HEK293 (cell line): ENCODE results near the gene WBP2NL.

Experiments
- CTCF ChIA-PET: fragments of 350-600 bp; formaldehyde crosslinking; extraction: SDS; loops from one replicate; lab custom pipeline; 2021; ENCODE audit warnings: antibody characterized with exemption; lab: Yijun Ruan, JAX
- POLR2A ChIA-PET: fragments of 300-600 bp; formaldehyde crosslinking; extraction: SDS; loops from one replicate; lab custom pipeline; 2020; ENCODE audit warnings: antibody characterized with exemption, inconsistent platforms; lab: Yijun Ruan, JAX
- H3K27ac ChIP-seq: fragments of 200-500 bp; sonication (Bioruptor generic); 2 replicates; pipeline ENCODE4 v1.5.1; 2014; ENCODE audit warnings: low read depth, low read length, control low read depth, inconsistent platforms; ENCODE audit errors: extremely low read depth
- H3K36me3 ChIP-seq, 2 experiments: fragments of 200-500 bp in 1 of 2; sonication (Bioruptor generic) in 1 of 2; 1 replicate in 1 of 2; 2 replicates in 1 of 2; pipeline ENCODE4 v1.5.1; 2014 to 2017; ENCODE audit warnings: inconsistent platforms in 2 of 2, low read length in 2 of 2; ENCODE audit not compliant: control insufficient read depth in 2 of 2, insufficient read depth in 1 of 2
- H3K4me1 ChIP-seq: fragments of 200-500 bp; sonication (Bioruptor generic); 2 replicates; pipeline ENCODE4 v1.5.1; 2014; ENCODE audit warnings: mild to moderate bottlenecking, low read length, inconsistent platforms; ENCODE audit not compliant: control insufficient read depth, insufficient read depth
- H3K4me3 ChIP-seq: 2 replicates; pipeline ENCODE4 v1.5.1; 2011; ENCODE audit warnings: low read depth, mild to moderate bottlenecking, control low read depth, low read length, moderate library complexity
- H3K9me3 ChIP-seq: fragments of 200-500 bp; sonication (Bioruptor generic); 2 replicates; pipeline ENCODE4 v1.5.1; 2014; ENCODE audit warnings: low read depth, low read length, inconsistent platforms; ENCODE audit not compliant: control insufficient read depth, insufficient read depth
- PRDM1 ChIP-seq: fragments of 450-650 bp; formaldehyde crosslinking; IDR thresholded peaks from 2 replicates; pipeline ENCODE4; 2016; ENCODE audit warnings: missing biosample characterization, missing genetic modification characterization
- SP7 ChIP-seq: fragments of 450-650 bp; formaldehyde crosslinking; IDR thresholded peaks from 2 replicates; pipeline ENCODE4 v1.5.1; 2016; ENCODE audit warnings: missing biosample characterization, missing genetic modification characterization
- ZNF138 ChIP-seq: fragments of 450-650 bp; formaldehyde crosslinking; IDR thresholded peaks from 2 replicates; pipeline ENCODE4 v1.5.1; 2016; ENCODE audit warnings: missing biosample characterization, missing genetic modification characterization, borderline replicate concordance
- ZNF366 ChIP-seq: fragments of 450-650 bp; formaldehyde crosslinking; conservative IDR thresholded peaks from 2 replicates; pipeline ENCODE4 v1.5.1; 2016; ENCODE audit warnings: missing biosample characterization, missing genetic modification characterization
- ZNF433 ChIP-seq: fragments of 450-650 bp; formaldehyde crosslinking; IDR thresholded peaks from 2 replicates; pipeline ENCODE4 v1.5.1; 2016; ENCODE audit warnings: missing biosample characterization, missing genetic modification characterization, low read depth
- ZNF501 ChIP-seq: fragments of 450-650 bp; formaldehyde crosslinking; IDR thresholded peaks from 2 replicates; pipeline ENCODE4 v1.5.1; 2016; ENCODE audit warnings: missing biosample characterization, missing genetic modification characterization
- ZNF521 ChIP-seq: fragments of 450-650 bp; formaldehyde crosslinking; IDR thresholded peaks from 2 replicates; pipeline ENCODE4 v1.5.1; 2017; ENCODE audit warnings: missing biosample characterization, mild to moderate bottlenecking, missing genetic modification characterization
- ZNF585B ChIP-seq: fragments of 450-650 bp; formaldehyde crosslinking; IDR thresholded peaks from 2 replicates; pipeline ENCODE4 v1.5.1; 2016; ENCODE audit warnings: missing biosample characterization, missing genetic modification characterization
- TF ChIP-seq, protein P1 (sequence below): fragments of 450-650 bp; formaldehyde crosslinking; IDR thresholded peaks from 2 replicates; pipeline ENCODE4 v1.5.1; 2016; ENCODE audit warnings: missing biosample characterization, missing genetic modification characterization
- TF ChIP-seq, protein P2 (sequence below): IDR thresholded peaks from 2 replicates; pipeline ENCODE4 v1.6.1; 2011; ENCODE audit warnings: mild to moderate bottlenecking, low read depth, low read length, borderline replicate concordance
- TF ChIP-seq, protein P3 (sequence below): fragments of 450-650 bp; formaldehyde crosslinking; IDR thresholded peaks from 2 replicates; pipeline ENCODE4 v1.5.1; 2017; ENCODE audit warnings: missing biosample characterization, mild to moderate bottlenecking, missing genetic modification characterization, moderate library complexity

The WBP2NL gene

DNA sequence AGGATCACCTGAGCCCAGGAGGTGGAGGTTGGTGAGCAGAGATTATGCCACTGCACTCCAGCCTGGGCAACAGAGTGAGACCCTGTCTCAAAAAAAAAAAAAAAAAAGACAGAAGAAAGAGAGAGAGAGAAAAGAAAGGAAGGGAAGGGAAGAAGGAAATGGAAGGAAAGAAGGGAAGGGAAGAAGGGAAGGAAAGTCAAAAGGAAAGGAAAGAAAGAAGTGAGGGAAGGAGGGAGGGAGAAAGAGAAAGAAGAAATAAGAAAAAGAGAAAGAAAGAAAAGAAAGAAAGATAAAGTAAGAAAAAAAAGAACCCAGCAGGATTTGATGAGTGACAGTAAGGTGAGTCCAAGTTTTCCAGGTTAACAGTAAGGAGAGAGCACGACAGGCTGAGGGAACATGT, 19.6 kb downstream of the WBP2NL start:
- H3K4me1 ChIP-seq = no peaks in the 10 kb centered on the region
- H3K36me3 ChIP-seq = no peaks in the 10 kb centered on the region
- peak; percentile 60; the same call in 1 of the 2 replicates for TF ChIP-seq ZNF366
- peak; percentile 83 for TF ChIP-seq PRDM1 (tag by site-specific recombination)
- TF ChIP-seq ZNF501 (tag by site-specific recombination) = no peak
- ChIA-PET CTCF (no interaction called here), POLR2A (no interaction called here)
- H3K9me3 ChIP-seq = no peaks in the 10 kb centered on the region; the same call in 1 of the 2 replicates
- H3K27ac ChIP-seq = no peak overlapping the region
- H3K4me3 ChIP-seq = no peak overlapping the region

DNA sequence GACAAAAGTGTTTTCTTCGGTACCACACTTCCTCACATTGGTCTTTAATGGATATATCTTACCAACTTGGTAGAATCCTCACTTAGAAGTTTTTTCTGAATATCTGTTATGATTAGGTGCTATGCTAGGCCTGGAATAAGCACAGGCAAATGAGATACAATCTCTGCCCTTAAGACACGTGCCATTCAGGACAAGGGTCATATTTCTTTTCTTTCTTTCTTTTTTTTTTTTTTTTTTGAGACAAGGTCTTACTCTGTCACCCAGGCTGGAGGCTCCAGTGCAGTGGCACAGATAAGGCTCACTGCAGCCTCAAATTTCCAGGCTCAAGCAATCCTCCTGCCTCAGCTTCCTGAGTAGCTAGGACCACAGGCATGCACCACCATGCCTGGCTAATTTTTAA, 23.0 kb downstream of the WBP2NL start:
- Histone ChIP-seq H3K4me3 (no peak overlapping the region), H3K4me1 (no peaks in the 10 kb centered on the region), H3K9me3 (no peaks in the 10 kb centered on the region; the same call in 1 of the 2 replicates), H3K36me3 (no peaks in the 10 kb centered on the region), H3K27ac (no peak overlapping the region)
- CTCF ChIA-PET = no interaction called here
- POLR2A ChIA-PET = no interaction called here
- TF ChIP-seq, protein P1, sequence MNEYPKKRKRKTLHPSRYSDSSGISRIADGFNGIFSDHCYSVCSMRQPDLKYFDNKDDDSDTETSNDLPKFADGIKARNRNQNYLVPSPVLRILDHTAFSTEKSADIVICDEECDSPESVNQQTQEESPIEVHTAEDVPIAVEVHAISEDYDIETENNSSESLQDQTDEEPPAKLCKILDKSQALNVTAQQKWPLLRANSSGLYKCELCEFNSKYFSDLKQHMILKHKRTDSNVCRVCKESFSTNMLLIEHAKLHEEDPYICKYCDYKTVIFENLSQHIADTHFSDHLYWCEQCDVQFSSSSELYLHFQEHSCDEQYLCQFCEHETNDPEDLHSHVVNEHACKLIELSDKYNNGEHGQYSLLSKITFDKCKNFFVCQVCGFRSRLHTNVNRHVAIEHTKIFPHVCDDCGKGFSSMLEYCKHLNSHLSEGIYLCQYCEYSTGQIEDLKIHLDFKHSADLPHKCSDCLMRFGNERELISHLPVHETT (tag by site-specific recombination) = no peak
- TF ChIP-seq ZNF433 (tag by site-specific recombination) = no peak

DNA sequence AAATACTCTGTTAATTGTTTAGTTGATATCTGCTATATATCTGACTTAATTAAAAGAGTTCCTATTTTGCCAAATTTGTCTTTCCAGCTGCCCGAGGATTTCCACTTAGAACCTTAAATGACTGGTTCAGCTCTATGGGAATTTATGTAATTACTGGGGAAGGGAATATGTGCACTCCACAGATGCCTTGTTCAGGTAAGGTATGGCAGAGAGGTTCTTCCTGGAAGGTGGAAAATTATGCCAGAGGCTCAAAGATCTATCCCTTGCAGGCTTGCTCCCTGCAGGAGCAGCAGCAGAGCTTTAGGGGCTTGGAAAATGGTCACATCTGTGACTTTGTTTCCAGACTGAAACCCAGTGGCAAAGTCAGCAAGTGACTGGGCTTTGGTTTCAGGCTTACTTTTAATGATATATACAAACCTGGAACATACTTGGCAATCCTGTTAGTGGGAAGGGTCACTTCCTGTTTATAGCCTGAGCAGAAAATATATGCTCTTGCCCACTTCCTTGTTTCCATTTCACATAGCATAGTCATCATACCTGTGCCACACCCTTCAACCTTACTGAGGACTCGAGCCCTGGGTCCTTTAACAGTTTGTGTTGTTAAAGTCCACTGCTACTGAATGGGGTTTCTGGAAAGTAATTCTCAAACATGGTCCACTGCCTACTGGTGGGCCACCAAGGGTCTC, 23.7 kb downstream of the WBP2NL start:
- CTCF ChIA-PET = no interaction called here
- no peak overlapping the region for H3K27ac ChIP-seq

DNA sequence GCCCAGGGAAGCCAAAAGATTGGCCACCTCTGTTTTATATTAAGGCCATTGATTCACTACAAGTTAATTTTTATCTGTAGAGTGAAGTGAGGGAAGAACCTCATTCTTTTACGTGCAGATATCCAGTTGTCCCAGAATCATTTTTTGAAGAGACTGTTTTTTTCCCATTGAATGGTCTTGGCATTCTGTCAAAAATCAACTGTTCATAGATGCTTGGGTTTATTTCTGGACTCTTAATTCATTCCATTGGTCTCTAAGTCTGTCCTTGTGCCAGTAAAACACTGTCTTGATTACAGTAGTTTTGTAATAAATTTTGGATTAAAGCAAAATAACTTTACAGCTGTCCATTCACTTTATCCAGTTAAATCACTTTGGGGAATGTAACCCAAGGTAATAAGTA, 26.8 kb downstream of the WBP2NL start:
- Histone ChIP-seq H3K9me3 (no peaks in the 10 kb centered on the region), H3K4me3 (no peak overlapping the region), H3K4me1 (no peaks in the 10 kb centered on the region), H3K27ac (no peak overlapping the region), H3K36me3 (no peaks in the 10 kb centered on the region)
- TF ChIP-seq, protein P2, sequence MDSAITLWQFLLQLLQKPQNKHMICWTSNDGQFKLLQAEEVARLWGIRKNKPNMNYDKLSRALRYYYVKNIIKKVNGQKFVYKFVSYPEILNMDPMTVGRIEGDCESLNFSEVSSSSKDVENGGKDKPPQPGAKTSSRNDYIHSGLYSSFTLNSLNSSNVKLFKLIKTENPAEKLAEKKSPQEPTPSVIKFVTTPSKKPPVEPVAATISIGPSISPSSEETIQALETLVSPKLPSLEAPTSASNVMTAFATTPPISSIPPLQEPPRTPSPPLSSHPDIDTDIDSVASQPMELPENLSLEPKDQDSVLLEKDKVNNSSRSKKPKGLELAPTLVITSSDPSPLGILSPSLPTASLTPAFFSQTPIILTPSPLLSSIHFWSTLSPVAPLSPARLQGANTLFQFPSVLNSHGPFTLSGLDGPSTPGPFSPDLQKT = no peak
- no peak for TF ChIP-seq ZNF521 (tag by site-specific recombination)
- CTCF ChIA-PET = interaction anchor here (0.6 to 1.8 kb wide), 4 partner anchors 13 to 77 kb away, joined by 3 to 5 read pairs (median 4); partner anchors contain the start of gene NDUFA6
- POLR2A ChIA-PET = no interaction called here

More for the DNA sequence above, 23.7 kb downstream of the WBP2NL start:
- Histone ChIP-seq H3K36me3 (no peaks in the 10 kb centered on the region), H3K9me3 (no peaks in the 10 kb centered on the region), H3K4me1 (no peaks in the 10 kb centered on the region), H3K4me3 (no peak overlapping the region)
- no peak for TF ChIP-seq ZNF585B (tag by site-specific recombination)
- TF ChIP-seq ZNF138 (tag by site-specific recombination) = no peak
- POLR2A ChIA-PET = no interaction called here

DNA sequence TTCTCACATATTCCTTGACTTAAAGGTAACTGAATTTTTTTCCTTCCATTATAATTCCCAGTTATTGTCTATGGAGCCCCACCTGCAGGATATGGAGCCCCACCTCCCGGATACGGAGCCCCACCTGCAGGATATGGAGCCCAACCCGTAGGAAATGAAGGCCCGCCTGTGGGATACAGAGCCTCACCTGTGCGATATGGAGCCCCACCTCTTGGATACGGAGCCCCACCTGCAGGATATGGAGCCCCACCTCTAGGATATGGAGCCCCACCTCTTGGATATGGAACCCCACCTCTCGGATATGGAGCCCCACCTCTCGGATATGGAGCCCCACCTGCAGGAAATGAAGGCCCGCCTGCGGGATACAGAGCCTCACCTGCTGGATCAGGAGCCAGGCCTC, 28.1 kb downstream of the WBP2NL start:
- POLR2A ChIA-PET = no interaction called here

More for the DNA sequence above, 28.1 kb downstream of the WBP2NL start:
- Histone ChIP-seq H3K36me3 (no peaks in the 10 kb centered on the region), H3K4me3 (no peak overlapping the region), H3K27ac (no peak overlapping the region), H3K9me3 (no peaks in the 10 kb centered on the region), H3K4me1 (no peaks in the 10 kb centered on the region)
- CTCF ChIA-PET = interaction anchor here (0.8 to 1.8 kb wide), 2 partner anchors 10 to 64 kb away, joined by 3 to 5 read pairs; partner anchors contain the start of gene NDUFA6
- TF ChIP-seq, protein P3, sequence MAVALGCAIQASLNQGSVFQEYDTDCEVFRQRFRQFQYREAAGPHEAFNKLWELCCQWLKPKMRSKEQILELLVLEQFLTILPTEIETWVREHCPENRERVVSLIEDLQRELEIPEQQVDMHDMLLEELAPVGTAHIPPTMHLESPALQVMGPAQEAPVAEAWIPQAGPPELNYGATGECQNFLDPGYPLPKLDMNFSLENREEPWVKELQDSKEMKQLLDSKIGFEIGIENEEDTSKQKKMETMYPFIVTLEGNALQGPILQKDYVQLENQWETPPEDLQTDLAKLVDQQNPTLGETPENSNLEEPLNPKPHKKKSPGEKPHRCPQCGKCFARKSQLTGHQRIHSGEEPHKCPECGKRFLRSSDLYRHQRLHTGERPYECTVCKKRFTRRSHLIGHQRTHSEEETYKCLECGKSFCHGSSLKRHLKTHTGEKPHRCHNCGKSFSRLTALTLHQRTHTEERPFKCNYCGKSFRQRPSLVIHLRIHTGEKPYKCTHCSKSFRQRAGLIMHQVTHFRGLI (tag by site-specific recombination) = peak; percentile 53; the same call in 1 of the 2 replicates
- no peak for TF ChIP-seq SP7
